ENCODE results near the gene OXLD1.

Gene OXLD1

DNA sequence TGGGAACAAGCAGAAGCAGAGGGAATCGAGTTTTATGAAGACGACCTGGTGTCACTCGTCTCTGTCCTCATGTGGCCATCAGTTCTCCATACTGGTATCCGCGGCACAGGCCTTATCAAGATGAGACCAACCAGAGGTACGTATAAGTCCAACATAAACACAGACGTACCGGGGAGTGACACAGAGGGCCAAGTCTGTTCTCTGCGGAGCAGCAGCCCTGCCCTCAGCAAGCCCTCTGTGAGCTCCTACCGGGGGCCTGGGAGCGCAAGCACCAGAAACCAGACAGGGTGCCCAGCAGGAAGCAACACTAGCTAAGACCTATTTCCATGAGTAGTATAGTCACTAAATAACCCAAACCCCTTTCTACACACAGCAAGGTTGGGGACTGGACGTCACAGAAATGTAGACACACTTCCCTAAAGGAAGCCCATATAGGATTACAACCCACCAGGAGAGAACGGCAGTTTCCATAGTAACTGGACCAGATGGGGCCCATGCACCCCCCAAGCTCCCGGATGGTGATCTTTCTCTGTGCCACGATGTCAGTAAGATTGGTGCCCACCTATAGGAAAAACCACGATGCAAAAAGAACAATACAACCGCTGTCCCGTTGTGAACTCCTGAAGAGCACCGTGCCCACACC is 16.3 kb upstream of the OXLD1 start:
- DNase-seq: no peak

DNA sequence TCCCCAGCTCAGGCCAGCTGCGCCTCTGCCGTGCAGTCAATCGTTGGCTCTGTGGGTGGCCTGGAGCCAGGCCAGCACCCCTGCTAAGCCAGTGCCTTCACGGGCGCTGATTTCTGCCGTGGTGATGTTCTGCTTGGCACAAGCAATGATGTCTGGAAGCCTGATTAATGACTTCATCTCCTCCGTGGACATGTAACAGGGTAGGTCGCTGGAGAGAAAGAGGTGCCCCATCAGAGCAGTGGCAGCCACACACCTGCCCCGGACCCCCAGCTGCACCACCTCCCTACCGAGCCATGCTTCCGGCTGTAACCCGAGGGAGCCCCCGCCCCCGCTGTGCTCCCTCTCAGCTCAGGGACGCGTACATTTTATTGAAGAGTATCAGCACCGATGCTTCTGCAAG is 15.3 kb upstream of the OXLD1 start:
- DNase-seq: no peak

DNA sequence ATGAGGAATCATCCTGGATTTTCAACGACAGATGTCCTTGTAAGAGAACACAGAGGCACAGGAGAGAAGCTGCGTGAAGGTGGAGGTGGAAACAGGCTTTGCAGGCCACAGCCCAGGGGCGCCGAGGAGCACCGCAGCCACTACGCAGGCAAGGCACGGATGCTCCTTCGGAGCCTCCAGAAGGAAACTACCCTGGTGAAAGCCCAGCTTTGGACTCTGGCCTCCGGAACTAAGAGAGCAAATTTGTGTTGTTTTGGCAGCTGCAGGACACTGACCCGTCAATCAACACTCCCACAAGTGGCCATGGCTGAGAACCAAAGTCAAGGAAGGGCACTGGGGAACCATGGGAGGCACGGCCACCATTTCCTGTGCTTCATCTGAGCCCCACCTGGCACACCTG is 13.7 kb upstream of the OXLD1 start:
- no peak for DNase-seq

DNA sequence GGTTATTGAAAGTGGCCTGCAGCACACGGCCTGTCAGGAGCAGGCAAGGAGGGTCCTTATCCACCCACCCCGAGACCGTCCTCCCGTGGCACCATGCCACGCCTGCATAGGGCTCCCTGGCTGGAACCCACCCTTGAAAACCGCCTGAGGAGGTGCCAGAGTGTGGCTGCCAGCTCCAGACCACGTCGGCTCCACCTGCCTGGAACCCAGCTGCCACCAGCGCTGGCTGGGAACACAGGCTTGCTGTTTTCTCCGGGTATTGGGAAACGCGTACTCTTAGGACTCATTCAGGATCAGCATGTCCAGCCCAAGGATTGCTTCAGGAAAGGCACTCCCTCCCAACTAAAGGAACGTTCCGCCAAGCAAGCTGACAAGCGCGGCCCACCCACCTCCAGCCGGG is 10.5 kb upstream of the OXLD1 start:
- no peak for DNase-seq

DNA sequence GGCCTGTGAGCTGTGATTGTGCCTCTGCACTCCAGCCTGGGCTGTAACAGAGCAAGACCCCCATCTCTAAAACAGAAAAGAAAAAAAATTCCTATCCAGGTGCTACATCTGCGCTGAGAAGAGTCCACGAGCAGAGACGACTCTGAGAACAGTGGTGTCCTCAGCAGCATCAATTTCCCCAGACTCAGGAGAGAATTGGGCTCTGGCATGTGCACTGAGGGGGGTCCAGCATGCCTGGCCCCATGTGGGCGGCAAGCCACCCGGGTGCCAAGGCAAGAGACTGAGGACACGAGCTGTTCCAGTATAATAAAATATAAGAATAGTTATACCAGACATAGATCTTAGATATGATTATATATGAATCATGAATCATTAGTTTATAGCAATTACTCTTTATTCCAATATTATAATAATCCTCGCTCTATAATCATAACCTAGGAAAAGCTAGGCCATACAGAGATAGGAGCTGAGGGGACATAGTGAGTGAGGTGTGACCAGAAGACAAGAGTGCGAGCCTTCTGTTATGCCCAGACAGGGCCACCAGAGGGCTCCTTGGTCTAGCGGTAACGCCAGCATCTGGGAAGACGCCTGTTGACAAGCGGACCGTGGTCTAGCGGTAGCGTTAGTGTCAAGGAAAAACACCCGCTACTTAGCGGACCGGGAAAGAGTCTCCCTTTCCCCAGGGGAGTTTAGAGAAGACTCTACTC is 9.3 kb upstream of the OXLD1 start:
- peak; percentile 45 for DNase-seq

DNA sequence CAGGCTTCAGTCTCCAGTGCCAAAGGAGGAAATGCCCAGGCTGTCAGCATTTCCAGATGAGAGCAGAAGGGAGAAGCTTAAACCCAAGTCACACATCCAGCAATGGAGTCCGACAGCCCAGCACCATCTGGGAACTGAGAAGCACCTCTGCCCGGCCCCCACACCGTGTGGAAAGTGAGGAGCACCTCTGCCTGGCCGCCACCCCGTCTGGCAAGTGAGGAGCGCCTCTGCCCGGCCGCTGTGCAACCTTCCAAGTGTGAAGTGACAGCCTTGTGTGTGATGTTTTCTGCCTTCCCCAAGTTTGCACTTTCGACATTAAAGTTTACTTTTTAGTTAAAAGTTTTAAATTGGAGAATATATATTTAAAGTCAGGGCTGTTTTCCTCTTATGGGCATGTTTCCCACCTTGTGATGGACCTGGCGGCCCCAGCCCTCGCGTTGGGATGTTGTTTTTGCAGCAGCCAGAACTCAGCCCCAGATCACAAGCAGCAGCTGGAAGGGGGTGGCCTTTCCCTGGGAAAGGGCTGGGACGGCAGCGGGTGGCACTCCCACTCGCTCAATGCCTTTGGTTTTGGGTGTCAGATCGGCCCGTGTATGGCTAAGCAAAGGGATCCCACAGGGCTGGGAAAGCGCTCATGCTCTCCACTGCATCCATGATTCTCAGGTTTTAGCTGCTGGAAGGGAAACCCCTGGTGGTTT is 7.3 kb upstream of the OXLD1 start:
- DNase-seq: no peak

DNA sequence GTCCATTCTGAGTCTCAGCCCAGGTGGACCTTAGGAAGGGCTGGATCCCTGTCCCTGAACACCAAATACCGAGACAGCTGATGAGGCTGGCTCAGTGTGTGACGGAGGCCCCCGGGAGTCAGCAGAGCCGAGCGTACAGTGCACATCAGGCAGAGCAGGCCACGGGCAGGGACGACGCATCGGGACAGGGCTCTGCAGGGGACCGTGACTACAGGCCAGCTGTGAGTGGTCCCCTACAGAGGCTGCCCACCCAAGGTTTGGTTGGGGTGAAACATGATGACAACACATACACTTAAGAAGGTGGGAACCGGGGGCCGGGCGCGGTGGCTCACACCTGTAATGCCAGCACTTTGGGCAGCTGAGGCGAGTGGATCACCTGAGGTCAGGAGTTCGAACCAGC is 6.5 kb upstream of the OXLD1 start:
- no peak for DNase-seq

DNA sequence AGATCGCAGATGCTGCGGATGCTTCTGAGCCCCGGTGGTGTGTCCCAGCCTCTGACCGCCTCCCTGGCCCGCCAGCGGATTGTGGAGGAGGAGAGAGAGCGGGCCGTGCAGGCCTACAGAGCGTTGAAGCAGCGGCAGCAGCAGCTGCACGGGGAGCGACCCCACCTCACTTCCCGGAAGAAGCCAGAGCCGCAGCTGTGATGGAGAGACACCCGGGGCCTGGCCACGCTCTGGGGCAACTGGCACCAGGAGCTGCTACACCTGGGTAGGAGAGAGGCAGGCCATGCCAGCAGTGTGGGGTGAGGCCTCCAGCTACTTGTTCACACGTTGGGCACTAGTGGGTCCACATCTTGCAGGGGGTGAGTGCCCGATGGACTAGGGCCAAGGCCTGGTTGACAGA is 6.1 kb upstream of the OXLD1 start:
- DNase-seq: no peak

DNA sequence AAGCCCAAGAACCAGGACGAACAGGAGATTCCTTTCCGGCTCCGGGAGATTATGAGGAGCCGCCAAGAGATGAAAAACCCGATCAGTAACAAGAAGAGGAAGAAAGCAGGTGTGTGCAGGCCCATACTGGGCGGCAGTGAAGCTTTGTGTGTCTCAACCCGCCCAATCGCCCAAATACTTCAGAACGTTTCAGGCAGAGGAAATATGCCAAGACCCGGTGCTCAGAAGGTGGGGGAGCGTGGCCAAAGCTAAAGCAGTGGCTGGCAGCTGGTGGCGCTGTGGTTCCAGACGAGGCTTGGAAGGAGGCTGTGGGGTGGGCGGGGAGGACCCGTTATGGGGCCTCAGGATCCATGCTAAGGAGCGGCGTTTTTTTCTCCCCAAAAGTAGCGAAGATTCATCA is 1.3 kb upstream of the OXLD1 start:
- DNase-seq: peak; percentile 32

DNA sequence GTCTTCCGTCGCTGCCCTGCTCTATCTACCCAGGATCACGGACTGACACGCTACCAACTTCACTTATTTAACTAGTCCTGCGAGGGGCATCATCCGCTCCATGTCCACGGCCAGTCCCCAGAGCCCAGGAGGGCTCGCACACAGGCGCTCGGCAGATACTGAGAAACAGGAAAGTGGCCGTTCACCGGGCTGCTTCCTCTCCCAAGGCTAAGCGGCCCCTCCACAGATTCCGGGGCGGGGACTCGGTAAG is 388 bp downstream of the OXLD1 start:
- peak; percentile 47 for DNase-seq

DNA sequence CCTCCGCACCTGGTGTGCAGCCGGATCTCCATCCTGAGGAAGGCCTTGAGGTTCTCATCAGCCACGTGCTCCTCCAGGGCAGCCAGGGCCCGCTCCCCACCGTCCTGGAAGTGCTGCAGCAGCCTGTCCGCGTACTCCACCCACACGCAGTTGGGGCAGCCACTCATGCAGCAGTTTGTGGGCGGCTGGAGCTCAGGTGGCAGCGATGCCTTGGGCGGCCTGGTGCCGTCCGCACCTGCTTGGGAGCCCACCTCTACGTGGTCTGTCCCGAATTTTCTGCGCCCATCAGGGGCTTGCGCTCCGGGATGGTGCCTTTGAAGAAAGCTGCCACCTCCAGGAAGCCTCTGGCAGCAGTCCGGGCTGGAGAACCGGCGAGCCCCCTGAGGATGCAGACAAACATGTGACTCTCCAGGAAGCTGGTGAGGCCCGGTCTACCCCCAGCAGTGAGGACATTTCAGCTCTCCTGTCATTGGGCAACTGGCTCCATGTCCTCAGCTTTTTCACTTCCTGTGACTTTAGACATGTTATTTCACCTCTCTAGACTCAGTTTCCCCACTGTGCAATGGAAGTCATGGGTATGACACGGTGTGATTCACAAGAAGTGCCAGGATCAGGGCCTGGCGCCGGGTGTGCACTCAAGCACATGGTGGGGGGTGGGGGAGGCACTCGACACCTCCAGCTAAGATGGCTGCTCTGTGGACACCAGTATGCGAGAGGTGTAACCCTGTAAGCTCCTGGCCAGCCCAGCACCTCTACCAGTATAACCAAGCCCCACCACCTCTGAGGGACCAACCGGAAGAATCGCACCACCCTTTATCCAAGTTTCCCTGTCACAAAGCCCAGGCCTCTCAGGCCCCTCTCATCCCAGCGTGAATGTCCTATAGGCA is 957 bp downstream of the OXLD1 start:
- peak; percentile 80 for DNase-seq

DNA sequence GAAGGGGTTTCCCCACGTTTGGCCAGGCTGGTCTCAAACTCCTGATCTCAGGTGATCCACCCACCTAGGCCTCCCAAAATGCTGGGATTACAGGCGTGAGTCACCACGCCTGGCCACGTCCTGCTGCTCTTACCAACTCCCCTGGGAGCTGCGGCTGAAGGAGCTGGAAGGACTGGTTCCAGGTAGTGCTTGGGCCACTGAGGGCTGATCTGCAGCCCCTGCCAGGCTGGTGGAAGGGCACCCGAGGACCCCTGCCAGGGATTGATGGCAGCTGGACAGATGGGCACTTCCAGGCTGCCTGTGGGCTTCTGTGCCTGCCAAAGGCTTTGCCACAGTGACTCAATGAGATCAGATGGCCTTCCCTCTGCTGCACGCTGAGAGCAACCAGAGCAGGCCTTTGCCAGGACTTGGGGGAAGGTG is 2.3 kb downstream of the OXLD1 start:
- peak; percentile 27 for DNase-seq

DNA sequence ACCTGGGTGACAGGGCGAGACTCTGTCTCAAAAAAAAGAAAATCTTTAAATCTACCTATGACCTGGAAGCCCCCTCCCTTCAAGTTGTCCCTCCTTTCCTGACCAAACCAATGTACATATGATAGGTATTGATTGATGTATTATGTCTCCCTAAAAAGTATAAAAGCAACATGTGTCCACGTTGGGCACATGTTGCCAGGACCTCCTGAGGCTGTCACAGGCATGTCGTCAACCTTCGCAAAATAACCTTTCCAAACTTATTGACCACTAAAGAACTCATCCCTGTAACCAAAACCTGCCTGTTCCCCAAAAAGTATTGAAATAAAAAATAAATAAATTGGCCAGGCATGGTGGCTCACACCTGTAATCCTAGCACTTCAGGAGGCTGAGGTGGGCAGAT is 4.4 kb downstream of the OXLD1 start:
- DNase-seq: no peak

DNA sequence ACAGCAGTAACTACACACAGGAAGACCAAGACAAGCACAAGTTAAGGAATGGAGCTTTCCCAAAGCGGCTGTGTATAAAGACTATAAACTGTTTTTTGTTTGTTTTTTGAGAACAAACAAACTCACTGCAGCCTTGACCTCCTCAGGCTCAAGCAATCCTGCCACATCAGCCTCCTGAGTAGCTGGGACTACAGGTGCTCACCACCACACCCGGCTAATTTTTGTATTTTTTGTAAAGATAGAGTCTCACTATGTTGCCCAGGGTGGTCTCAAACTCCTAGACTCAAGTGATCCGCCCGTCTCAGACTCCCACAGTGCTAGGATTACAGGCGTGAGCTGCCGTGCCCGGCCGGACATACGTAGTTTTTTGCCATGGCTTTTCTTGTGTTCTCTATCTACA is 6.0 kb downstream of the OXLD1 start:
- no peak for DNase-seq

DNA sequence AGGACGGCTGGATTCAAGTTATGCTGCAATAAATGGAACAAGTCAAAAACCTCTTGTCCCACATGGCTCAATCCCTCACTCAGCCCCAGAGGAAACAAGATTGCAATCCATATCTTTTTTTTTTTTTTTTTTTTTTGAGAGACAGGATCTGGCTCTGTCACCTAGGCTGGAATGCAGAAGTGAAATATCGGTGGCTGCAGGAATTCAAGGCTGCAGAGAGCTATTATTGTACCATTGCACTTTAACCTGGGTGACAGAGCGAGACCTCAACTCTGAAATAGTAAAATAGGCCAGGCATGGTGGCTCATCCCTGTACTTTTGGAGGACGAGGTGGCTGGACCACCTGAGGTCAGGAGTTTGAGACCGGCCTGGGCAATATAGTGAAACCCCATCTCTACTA is 7.4 kb downstream of the OXLD1 start:
- DNase-seq: no peak

DNA sequence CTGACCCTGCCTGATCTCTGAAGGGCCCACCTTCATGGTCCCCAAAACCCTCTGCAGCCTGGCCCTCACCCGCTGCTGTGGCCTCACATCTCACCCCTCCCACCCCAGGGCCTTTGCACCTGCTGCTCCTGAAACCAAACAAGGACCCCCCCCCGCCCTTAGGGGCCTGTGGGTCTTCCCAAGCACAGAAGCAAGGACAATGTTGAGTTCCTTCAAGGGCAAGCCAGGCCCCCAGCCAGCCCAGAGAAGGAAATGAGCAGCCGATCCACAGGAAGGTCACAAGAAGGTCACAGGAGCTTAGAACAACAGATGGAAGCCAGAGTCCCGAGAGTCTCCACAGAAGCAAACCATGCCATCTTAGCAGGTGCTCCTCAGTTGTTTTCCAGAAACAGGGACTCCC is 9.6 kb downstream of the OXLD1 start:
- no peak for DNase-seq

DNA sequence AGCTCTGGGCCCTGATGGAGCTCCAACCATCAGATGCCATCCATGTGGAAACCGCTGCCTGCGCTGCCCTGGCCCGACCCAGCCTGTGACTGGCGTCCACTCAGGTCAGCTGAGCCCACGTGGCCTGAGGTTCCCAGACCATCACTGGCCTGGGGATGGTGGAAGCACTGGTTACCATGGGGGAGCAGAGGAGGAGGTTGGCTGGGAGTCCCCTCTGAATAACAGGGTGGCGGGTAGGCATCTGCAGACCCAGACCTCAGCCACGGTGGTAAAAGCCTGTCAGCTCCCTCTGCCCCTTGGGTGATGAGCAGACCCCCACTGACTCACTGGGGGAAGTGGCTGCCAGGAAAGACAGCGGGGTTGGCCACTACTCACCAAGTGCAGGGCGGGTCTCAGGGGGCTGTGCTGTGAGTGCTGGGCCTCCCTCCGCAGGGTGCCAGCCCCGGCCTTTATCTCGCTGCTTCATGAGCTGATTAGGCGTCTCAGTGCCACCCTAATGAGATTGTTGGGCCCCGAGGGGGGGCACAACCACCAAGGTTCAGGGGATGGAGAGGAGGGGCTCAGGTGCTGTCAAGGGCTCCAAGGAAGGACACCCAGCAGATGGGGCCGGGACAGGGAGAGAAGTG is 10.2 kb downstream of the OXLD1 start, which contains the start of gene PDE6G:
TSS of gene PDE6G (minus strand) at position 425 of the 626 bp plus-strand sequence. CDS start 3,237 bp downstream, outside the sequence.
- no peak for DNase-seq

DNA sequence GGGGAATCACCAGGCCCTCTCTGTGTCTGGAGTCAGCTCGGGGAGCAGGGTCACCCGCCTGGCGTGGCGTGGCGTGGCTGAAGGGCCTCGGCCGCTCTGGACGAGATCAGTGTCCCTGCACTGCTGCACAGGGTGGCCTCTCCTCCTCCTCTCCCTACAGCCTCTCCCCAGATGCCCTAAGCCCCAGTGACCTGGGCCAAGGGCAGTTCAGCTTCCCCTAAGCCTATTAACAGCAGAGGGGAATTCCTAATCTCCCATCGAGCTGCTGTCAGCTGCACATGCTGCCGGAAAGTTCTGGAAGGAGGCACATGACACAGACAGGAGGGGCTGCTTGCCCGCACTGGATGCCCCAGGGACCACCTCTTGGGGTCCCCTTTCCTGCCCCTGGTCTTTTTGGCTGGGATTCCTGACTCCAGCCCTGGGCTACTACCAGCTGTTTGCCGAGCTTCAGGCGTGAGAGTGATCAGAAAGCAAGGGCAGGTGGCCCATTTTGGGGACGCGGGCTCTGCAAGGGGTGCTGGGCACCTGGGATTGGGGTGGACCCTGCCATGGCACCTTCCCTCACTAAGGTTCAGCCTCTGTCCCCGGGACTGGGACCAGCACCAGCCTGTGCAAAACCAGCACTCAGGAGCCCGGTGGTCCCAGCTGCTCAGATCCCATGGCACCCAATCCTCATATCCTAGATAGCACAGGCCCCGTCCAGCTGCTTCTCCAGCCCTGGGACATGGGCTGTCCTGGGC is 10.9 kb downstream of the OXLD1 start:
- no peak for DNase-seq

DNA sequence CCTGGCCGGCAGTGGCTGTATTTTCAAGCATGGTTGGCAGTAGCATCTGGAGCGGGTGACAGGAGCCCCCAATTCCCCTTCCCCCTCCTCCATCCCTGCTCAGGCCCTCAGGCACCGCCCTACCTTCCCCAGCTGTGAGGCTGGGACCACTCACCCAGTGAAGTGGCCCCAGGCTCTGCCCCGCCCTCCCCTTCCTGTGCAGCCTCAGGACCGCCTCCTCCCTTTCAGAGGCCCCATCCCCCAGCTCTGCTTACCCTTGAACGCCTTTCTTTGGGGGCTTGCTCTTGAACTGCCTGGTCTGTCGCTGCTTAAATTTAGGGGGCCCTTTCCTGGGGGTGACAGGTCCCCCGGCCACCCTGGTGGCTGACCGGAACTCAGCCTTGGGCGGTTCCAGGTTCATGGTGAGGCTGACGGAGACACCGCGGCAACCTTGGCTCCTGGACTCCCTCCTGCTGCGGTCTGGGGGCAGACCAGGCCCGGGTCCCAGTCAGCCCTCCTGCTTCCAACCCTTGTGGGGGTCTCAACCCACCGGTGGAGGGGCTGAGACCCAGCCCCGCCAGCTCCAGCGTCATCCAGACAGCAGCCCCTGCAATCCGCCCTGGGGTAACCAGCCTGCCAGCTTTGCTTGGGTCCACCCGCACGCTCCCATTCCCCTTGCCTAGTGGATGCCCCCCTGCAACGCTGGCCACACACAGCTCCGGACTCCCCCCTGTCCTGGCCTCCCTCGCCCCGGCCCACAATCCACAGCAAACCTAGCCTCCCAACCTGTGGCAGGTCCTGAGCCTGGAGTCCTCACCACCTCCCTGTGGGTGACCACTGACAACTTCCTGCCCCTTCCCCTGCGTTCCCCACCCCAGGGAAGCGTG is 13.3 kb downstream of the OXLD1 start:
- DNase-seq: peak; percentile 28

DNA sequence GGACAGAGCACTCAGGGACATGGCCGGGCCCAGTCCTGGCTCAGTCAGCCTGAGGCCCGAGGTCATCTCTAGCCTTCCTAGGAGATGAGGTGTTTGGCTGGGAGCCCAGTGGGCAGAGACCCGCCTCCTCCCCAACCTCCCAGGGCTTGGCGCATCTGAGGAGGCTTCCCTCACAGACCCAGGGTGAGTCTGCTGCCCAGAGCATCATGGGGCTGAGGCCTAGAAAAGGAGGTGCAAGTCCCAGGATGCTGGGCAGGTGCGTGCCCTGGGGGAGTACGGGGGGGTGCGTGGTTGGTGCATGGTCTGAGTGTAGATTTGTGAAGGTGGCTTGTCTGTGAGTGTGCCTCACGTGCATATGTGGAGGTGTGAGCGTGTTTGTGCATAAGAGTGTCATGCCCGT is 14.7 kb downstream of the OXLD1 start:
- no peak for DNase-seq

DNA sequence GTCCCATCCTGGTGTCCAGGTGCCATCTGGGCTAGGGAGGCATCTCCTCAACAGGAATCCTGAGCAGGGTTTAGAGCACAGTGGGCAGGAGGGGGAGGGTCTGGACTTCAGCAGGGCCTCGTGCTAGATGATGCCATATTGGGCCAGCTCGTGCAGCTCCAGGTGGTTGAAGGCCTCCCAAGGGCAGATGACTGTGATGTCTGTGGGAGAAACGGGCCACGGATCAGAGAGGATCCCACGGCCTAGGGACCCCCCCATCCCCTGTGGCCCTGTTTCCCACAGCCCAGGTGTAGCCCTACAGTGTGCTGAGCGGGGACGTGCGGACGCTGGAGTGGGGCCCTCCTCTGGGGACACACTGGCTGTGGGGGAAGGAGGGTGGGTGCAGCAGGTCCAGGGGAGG is 15.5 kb downstream of the OXLD1 start:
- no peak for DNase-seq

Data from activated CD4-positive, alpha-beta T cell treated with anti-CD3 and anti-CD28 coated beads for 48 hours (primary cell).